GM21515 (cell line): Measurements from ENCODE around the gene GRB10.
"Not testable (repeated sequence)": the region's sequence is repeated elsewhere in the genome, so short reads cannot be mapped to it uniquely, and the experiment has no call there.

ENCODE experiments used
- ATAC-seq: cut with Tn5 transposase; IDR thresholded peaks from one replicate; pipeline ENCODE4 v1.9.1; 2021; ENCODE audit not compliant: unreplicated experiment

GRB10 gene

DNA sequence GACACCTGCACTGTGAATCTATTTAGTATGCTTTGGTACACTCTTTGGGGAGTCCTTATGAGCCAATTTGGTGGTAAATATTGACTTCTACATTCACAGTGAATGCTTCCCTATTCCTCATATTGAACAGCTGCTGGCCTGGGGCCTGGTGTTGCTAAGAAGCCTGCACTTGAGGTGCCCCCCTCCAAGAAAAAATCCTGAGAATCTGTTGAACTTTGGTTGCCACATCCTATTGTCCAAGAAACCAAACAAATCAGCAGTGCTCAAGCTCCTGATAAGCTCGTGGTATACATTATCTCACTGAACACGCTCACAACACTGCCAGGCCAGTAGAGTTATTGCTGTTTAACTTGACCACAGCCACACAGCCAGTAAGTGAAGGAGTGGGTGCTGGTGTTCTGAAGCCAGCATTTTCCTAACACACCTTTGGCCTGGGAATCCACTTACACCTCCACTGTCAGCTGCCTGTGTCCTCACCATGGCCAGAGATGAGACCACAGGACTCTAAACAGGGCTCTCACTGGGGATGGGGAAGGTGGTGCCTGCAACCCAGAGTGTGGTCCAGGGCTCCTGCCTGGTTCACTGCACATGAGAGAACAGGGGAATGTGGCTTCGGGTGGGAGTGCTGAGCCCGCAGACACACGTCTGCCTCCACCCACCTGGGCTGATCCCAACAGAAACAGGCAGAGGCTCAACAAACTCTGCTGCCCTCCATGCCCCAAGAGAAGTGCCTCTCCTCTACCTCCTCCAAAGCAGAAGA, 224.2 kb downstream of the GRB10 start:
- ATAC-seq, result no peak

DNA sequence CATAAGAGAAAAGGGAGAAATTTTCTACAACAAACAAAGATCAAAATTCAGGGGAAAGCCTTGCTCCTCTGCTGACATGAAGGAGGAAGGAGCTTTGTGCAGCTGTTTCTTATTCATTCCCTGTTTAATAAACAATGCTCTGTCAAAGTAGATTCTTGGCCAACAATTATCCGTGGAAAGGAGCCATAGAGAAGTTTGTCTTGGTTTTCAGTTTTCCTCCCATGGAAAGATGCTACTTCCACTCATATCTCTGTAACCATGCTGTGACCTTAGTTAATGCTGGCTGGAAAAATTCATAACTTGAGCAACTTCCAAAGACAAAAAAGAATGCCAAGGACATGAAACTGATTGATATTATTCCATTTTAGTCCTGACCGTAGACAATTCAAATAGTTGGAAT, 225.6 kb downstream of the GRB10 start:
- ATAC-seq, result no peak

DNA sequence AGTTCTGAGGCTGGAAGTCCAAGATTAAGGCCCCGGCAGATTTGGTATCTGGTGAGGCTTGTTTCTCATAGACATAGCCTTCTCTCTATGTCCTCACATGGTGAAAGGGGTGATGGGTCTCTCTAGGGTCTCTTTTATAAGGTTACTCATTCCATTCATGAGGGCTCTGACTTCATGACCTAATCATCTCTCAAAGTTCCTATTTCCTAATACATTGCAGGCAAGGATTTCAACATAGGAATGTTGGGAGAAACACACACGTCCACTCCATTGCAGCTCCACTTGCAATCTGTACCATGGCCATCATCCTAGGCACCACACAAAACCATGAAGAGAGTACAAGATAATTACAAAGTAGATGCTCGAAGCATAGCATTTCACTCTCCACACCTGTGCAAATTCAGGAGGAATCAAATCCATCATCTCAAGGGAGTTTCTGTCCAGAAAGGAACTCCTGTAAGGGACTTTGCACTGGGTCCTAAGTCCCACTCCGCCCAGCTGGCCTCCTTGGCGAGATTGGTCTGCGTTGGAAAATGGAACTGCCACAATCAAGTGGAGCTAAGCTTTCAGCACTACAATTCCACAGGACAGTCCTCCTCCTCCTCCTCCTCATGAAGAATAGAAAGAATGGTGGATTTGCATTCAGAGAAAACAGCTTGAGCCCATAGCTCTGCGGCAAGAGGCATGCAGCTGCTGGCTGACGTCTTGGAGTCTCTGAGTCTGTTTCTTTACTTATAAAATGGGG, 226.3 kb downstream of the GRB10 start:
- no peak for ATAC-seq

DNA sequence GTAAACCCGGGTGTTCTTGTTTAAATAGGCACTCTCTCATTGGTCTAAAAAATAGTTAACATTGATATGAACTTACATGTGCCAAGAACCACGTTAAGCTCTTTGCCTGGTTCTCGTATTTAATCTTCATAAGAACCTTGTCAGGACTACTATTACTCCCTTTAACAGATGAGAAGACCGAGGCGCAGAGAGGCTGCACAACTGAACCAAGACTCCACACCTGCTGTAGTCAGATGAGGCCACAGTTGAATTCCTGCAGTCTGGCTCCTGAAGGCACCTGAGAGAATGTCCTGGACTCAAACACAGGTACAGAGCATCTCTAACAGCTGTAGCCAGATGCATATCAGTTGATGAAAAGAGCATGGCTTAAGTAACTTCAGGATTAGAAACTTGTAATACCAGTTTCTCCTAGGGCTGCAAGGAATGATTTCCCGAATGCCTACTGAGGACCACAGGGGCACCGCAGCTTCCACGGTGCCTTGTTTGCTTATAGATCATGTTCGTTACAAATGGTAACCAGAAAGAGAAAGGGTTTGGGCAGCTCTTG, 227.0 kb downstream of the GRB10 start:
- ATAC-seq, result no peak

DNA sequence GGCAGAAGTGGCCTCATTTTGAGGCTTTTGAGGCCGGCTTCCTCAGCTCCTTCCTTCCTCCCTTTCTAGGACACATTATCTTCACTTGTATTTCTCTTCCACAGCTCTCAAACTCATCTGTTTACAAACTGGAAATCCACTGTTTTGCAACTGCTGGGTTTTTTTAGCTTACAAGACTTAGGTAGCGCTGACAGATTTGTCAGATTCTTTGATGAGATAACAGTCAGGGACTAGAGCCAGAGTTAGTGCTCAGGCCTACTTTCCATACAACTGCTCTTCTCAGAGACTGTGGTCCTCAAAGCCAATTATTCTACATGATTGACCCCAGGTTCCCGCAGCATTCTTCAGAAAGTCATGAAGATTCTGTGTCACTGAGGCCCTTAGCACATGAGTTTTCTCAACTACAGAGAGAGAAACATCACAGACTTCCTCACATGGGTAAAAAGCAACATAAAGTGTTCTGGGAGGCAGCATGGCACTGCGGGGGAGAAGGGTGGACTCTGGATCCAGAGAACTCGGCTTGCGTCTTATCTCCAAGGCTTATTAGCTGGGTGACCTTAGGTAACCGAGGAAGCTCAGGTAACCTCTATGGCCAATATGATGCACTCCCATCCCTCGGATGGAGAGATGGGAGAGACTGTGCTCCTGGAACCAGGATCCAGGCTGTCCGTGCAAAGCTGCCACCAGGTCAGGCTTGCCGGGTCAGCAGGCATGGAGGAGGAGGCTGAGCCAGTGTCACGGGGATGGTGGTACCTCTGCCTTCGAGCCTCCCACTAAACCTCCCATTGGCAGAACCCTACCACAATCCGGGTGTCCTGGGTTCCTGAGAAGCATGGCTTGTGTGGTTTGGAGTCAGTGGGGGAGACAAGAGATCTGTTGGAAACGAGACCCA, 228.0 kb downstream of the GRB10 start:
- ATAC-seq, result no peak

DNA sequence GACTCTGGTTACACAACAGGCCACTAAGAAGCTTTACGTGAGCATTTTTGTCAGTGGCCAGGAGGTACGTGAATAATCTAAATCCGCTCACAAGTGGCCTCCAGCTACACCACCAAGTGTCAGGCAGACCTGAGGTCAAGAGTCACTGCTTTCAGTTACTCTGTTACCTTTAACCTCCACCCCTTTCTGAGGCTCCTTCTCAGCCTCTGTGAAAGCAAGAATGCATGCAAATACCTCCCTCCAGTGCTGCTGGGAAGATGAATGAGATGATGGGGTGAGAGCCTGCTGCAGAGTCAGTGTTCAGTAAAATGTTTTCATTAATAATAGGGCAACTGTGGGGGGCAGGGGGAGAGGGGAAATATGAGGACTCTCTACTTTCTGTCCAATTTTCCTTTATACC, 228.7 kb downstream of the GRB10 start:
- ATAC-seq, result no peak

DNA sequence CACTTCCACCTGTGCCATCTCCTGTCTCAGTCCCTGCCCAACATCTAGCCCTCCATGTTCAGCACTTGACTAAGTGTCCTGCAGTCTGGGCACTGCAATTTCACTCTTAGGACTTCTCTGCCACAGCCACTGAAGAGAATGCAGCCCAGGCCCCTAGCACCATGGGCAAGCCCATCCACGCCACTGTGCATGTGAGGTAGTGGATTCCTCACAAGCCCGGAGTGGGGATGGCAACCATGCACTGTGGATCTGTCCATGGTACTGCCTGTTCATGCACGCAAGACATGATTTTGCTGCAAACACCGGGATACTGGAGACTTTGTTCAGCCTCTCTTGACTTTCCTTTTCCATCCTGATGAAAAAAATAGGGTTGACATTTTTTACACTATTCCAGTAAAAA, 229.8 kb downstream of the GRB10 start:
- ATAC-seq, result no peak

DNA sequence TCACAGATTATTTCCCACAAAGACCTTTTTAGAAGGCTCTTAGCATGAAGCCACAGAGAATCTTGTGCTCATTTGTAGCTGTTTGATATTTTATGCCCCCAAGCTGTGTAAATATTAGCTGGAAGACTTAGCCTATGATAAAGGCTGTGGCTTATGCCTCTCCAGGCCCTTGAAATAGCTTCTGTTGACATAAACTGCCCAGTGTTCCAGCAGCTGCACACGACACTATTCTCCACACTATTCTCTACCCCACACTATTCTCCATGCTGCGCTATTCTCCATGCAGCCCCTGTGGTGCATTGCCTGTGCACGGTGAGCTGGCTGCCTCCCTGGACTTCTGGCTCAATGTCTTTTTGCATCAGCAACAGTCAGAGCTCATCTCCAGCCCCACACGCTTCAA, 230.6 kb downstream of the GRB10 start:
- no peak for ATAC-seq

DNA sequence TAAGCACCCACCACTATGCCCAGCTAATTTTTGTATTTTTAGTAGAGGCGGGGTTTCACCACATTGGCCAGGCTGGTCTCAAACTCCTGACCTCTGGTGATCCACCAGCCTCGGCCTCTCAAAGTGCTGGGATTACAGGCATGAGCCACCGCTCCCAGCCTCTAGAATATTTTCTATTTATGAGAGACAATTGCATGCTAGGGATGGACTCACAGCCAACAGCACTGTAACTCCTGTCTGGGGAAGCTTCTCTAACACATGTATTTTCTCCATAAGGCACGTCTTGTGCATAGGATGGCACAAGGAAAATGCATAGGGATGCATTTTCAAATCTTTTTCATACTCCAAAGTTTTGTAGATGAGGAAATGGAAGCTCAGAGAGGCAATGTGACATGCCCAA, 237.1 kb downstream of the GRB10 start:
- not testable (repeated sequence) for ATAC-seq

DNA sequence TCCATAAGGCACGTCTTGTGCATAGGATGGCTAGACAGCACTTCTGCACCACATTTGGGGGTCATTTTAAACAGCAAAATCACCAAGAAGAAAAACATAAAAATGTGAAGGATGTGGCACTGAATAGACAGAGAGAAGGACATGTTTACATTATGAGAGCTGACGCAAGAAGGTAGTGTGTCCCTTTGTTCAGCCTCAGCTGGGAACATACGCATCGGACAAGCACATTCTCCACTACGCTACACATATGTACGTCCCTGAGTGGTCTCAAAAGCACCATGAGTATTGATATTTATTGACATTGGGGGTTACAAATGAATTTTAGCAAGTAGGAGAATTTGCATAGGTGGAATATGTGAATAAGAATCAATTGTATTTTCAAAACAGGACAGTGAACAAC, 237.7 kb downstream of the GRB10 start:
- ATAC-seq, result no peak

DNA sequence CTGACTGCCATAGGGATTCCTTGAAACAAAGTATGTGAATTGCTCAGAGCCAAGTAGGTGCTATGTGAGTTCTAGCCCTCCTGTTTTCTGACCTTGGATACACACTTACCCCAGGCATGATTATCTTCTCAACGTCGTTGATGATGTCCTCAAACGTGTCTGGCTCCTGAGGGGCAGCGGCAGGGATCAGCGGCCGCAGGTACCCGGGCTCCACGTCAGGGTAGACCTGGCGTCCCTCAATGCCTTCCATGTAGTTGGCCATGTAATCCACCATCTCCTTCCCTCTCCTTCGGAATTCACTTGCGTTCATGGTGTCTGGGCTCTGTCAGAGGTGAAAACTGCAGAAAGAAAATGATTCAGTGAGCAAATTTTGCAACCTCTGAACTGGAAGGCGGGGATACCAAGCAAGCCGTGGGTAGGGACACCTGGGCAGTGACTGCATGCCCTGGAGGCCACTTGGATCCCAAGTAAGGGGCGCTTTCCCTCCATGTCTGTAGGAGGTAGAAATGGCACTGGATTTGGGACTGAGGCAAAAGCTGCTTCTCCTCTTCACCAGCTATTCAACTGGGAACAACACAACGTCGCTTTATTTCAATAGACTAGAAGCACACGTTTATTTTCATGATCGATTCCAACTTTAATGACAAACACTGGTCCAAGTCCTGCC, 238.8 kb downstream of the GRB10 start:
- no peak for ATAC-seq

DNA sequence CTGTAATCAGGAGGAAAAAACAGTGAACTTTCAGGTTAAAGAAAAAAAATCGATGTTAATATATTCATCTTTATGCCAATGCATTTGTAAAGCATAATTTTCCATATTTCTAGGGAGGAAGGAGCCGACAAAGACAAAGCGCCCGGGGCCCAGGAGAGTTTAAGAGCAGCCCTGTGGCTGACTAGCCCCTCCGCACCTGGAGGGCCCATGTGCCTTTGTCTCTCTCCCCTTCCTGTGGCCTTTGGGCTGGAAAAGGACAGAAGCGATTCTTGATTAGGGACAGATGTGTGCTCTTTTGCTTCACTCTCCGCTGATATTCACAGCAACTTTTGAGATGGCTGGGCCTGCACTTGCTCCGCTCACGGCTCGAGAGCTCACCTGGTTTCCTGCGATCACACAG, 240.6 kb downstream of the GRB10 start:
- ATAC-seq, result no peak

DNA sequence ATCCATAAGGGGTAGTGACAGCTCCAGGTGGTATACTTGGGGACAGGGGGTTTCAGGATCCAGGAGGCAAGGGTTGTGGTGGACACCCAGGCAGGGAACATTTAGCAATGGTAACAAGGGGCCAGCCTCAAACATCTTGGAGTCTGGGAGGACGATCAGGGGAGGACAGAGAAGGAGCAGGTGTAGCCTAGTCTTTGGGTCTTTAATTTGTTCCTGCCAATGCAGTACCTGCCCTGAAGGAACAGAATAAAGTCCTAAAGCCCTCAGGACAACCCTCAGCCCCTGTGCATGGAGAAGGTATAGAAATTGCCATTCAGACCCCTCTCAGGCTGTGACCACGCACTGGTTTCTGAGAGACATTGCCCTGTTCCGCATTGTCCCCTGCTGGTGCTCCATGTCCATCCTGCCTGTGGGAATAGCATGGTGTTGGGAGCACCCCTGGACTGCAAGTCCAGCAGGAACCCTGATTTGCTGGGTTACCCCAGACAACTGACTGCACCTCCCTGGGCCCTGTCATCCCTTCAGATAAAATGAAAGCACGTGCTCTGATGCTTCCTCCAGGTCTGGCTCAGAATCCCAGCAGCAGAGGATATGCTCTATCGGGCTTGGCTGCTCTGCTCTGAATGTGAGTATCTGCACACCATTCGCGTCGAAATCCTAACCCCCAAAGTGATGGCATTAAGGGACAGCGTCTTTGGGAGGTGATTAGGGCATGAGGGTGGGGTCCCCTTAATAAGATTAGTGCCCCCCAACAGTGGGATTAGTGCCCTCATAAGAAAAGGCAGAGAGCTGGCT, 241.7 kb downstream of the GRB10 start:
- ATAC-seq, result no peak
